Spinal cord (tissue), 10 donors: ENCODE results near the gene MAPKAPK2. TPM values are rescaled to one million over a fixed set of nuclear protein-coding genes. Genes with fewer than 3 reads are reported as not detected.
A peak's percentile ranks its signal among the peaks of the same experiment; 100 is the strongest.

Source experiments
- DNase-seq, 6 donors: peaks; one replicate each; pipeline versions ENCODE4 v3.0.0 to v3.0.0-alpha.2; 2013 to 2015; ENCODE audit warnings: low spot score in 6 of 6, low read depth in 4 of 6
- H3K27ac ChIP-seq: one replicate; pipeline ENCODE4 v1.5.1; 2013; ENCODE audit warnings: low read depth, low read length, control low read depth
- H3K27me3 ChIP-seq: one replicate; pipeline ENCODE4 v1.6.1; 2013; ENCODE audit warnings: low read length; ENCODE audit not compliant: control insufficient read depth, insufficient read depth
- H3K36me3 ChIP-seq: one replicate; pipeline ENCODE4 v1.6.1; 2013; ENCODE audit warnings: low read length; ENCODE audit not compliant: control insufficient read depth, insufficient read depth
- H3K4me1 ChIP-seq: one replicate; pipeline ENCODE4 v1.6.1; 2013; ENCODE audit warnings: low read length; ENCODE audit not compliant: control insufficient read depth, insufficient read depth
- H3K4me3 ChIP-seq: one replicate; pipeline ENCODE4 v1.5.1; 2013; ENCODE audit warnings: low read depth, low read length, control low read depth
- H3K9me3 ChIP-seq: one replicate; pipeline ENCODE4 v1.6.1; 2013; ENCODE audit warnings: low read length; ENCODE audit not compliant: control insufficient read depth, insufficient read depth
- WGBS: methylation state at CpG from one replicate; pipeline ENCODE4 v1.1.5; 2013; ENCODE audit warnings: missing lambda C conversion rate; ENCODE audit not compliant: insufficient coverage; 5-methylcytosine and 5-hydroxymethylcytosine counted together
- polyA plus RNA-seq, 2 donors: library from polyadenylated mRNA; unstranded; fragments of 120-200 nt; gene quantifications; one replicate each; pipeline ENCODE4 v1.2.1, GENCODE V29; 2013; ENCODE audit not compliant: insufficient read length in 2 of 2
- total RNA-seq, 2 donors: library from RNA; depleted of rRNA in 1 of 2; stranded (reverse); fragments of 120-200 nt in 1 of 2; fragments of >200 nt in 1 of 2; gene quantifications; one replicate each; pipeline versions ENCODE4 v1.2.3 to v1.2.4, GENCODE V29; 2013 to 2014
- donor health status: healthy.

MAPKAPK2 gene
- total and polyA plus RNA-seq, 4 donors = 17.3 to 42.7 (median 35.4) TPM

DNA sequence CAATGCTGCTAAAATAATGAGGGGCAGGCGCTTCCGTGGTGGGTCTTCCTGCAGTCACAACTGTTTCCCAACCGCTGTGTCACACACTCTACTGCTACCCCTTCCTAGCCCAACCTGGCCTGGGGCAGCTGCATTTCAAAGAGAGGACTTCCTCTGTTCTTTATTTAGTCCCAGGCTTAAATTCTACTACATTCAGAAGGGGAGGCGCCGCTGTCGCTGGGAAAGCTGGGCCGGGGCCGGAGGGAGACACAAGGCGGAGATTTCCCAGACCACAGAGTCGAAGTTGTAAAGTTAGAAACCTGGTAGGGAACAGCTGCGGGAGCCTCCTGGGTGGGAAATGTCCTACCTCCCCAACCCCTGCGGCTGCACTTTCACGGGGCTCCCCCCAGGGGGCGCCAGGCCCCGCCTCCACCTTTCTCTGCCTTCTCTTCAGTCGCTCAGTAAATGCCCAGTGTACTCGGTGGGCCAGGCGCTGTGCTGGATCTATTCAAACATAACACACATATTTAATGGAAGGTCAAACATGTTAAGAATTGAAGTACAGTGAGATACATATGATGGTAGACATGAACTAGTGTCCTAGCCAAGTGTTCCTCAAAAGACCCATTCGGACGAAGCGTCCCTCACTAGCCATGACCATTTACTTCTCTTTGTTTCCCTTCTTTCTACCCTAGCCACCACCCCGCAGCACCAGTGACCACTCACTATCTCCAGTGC lies 26.3 kb upstream of the MAPKAPK2 start:
- H3K4me1 ChIP-seq = peaks cover 24% of the 10 kb centered on the region
- no peak overlapping the region for H3K4me3 ChIP-seq
- H3K27ac ChIP-seq = no peak overlapping the region
- H3K9me3 ChIP-seq = no peaks in the 10 kb centered on the region
- H3K27me3 ChIP-seq = peaks cover 21% of the 10 kb centered on the region
- WGBS = 20% methylated on average over 12 of the region's 22 CpGs
- H3K36me3 ChIP-seq = no peaks in the 10 kb centered on the region
- DNase-seq = no peak

DNA sequence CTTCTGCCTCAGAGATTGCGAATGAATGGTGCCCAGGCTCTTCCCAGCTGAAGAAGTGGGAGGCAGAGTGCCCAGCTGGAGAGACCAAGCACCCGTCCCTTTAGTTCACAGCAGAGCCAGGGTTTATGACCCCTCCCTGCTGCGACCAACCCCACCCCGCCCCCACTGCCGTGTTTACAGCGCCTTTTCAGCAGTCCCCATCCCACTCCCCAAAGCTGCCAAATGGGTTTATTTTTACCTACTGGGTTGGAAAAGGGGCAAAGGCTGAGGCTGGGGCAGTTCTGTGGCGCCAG lies 25.8 kb upstream of the MAPKAPK2 start:
- no peak for DNase-seq
- Histone ChIP-seq H3K27ac (no peak overlapping the region), H3K4me1 (peaks cover 28% of the 10 kb centered on the region), H3K27me3 (peaks cover 26% of the 10 kb centered on the region), H3K36me3 (no peaks in the 10 kb centered on the region), H3K9me3 (no peaks in the 10 kb centered on the region), H3K4me3 (no peak overlapping the region)
- WGBS = 27% methylated on average over 4 of the region's 7 CpGs

DNA sequence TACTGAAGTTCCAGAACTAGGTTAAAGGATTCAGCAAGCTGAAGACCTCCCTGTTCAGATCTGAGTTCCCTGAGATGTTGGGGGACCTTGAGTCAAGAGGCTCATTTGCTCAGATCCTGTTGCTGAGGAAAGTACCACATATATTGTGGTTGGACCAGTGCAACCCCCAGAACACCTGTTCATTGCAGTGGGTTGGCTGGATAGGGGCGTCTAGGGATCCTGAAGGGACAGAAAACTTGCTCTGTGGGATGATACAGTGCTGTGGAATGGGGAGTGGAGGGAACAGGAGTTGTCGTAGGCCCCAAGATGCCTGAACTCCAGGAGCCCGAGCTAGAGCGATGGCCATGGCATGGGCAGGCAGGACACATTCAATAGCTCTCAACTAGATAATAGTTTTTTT lies 24.6 kb upstream of the MAPKAPK2 start:
- H3K27ac ChIP-seq = no peak overlapping the region
- WGBS = 92% methylated on average over 2 of the region's 4 CpGs
- H3K27me3 ChIP-seq = peaks cover 27% of the 10 kb centered on the region
- no peak for DNase-seq
- no peaks in the 10 kb centered on the region for H3K9me3 ChIP-seq
- H3K4me1 ChIP-seq = peaks cover 30% of the 10 kb centered on the region
- no peak overlapping the region for H3K4me3 ChIP-seq
- H3K36me3 ChIP-seq = no peaks in the 10 kb centered on the region

DNA sequence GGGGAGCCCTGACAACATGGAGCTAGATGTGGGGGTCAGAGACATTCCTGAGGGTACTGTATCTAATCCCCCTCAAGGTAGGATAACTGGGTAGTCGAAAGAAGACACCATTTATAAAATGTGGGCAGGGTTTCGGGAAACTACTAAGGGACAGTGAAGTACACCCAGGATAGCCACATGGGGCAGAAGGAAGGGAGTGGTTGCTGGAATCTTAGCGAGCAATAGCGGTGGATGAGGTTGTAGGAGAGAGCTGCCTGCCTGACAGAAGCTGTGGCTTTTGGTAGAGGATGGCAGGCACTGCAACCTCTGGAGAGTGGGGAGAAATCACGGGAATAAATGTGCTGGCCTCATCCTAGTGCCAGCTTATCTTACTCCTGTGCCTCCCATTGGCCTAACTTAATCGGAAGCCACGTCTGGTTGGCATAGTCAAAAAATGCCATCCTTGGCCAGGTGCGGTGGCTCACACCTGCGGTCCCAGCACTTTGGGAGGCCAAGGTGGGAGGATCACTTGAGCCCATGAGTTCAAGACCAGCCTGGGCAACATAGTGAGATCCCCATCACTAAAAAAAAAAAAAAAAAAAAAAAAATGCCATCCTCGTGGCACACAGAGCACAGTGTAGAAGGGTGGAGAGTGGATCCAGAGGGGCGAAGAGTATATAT lies 23.4 kb upstream of the MAPKAPK2 start:
- Histone ChIP-seq H3K4me3 (no peak overlapping the region), H3K27ac (no peak overlapping the region), H3K27me3 (peaks cover 29% of the 10 kb centered on the region), H3K36me3 (no peaks in the 10 kb centered on the region), H3K9me3 (no peaks in the 10 kb centered on the region), H3K4me1 (peaks cover 24% of the 10 kb centered on the region)
- no peak for DNase-seq
- 93% methylated on average over 6 of the region's 11 CpGs for WGBS

DNA sequence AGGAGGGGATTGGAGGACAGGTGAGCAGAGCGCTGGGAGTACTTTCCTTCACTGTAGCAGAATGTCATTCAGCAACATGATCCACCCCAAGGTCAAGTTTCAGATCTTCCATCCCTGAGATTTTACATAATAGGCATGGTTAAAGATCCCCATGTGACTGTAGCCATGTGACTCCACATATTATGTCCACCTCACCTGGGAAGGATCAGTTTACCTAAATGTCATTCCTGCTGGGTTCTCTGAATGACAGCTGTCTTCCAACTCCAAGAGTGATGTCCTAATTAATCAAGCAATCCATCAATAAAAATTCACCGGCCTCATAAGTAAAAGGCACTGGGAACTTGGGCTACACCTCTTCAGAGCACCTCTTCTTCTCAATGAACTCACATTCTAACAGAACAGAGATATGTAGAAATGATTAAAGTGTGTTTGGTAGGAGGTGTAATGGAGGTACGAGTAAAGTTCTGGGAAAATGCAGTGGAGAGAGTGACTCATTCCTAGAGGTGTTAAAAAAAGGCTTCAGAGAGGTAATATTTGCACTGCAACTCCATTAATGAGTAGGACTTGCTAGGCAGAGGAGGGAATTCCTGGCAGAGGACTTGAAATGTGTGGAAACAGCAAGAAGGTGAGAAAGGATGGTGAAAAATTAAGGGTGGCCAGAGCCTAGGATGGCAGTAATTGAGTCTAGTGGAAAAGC lies 22.2 kb upstream of the MAPKAPK2 start:
- H3K4me1 ChIP-seq = peaks cover 24% of the 10 kb centered on the region
- no peak for DNase-seq
- H3K9me3 ChIP-seq = no peaks in the 10 kb centered on the region
- peaks cover 29% of the 10 kb centered on the region for H3K27me3 ChIP-seq
- no peaks in the 10 kb centered on the region for H3K36me3 ChIP-seq
- H3K27ac ChIP-seq = no peak overlapping the region
- no peak overlapping the region for H3K4me3 ChIP-seq
- WGBS = 86% methylated on average over 2 of the region's 3 CpGs

DNA sequence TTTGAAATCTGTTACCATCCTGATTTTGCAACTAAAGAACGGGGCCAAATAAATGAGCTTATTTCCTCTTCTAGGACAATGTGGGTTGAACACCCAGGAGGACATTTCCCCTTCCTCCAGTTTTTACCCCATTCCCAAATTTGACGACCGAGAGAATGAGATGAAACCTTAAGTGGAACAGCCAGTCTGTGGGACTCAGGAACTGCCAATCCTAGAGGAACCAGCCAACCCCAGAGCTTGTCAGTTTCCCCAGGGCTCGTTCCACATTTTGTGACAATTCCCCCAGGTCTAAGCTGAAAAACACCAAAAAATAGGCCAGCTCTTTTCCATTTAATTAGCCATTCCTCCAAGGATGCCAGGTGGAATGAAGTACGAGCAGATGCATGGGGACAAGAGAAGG lies 21.3 kb upstream of the MAPKAPK2 start:
- H3K36me3 ChIP-seq = no peaks in the 10 kb centered on the region
- WGBS = 50% methylated on average over 3 of the region's 5 CpGs
- H3K4me3 ChIP-seq = no peak overlapping the region
- peaks cover 20% of the 10 kb centered on the region for H3K4me1 ChIP-seq
- peaks cover 26% of the 10 kb centered on the region for H3K27me3 ChIP-seq
- DNase-seq = no peak
- no peak overlapping the region for H3K27ac ChIP-seq
- no peaks in the 10 kb centered on the region for H3K9me3 ChIP-seq

DNA sequence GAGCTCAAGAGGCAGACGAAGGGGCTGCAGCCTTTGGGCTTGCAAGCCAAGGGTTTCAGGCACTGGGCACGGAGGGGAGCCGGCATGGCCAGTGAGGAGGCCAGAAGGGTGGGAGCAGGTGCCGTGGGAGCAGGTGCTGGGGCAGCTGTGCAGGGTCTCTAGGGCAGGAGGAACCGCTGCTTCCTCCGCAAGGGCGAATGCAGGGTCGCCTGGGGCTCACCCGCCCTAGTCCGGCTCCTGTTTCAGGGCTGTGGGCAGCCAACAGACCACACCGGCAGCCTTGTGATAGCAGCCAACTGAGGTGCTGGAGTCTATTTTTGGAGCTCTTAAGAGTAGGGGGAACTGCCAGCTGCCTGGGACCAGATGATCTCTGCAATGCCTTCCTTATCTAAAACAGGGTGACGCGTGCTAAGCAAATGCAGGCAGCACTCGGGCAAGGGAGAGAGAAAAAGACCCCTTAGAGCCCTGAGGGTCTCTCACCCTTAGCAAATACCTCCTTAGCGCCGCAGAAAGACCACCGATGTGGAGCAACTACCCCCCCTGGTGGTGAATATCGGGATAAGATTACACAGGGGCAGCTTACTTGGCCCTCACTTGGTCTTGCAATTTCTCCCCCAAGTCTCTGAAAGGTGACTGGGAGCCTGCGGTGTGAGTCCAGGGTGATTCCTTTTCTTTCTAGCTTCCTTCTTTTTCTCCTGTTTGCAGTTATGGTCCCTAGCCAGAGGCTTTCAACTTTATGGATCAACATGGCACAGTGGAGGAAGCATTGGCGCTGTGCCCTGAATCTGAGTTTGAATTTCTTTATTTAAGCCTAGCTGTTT lies 20.7 kb upstream of the MAPKAPK2 start:
- DNase-seq = peak in 4 of 6 donors; percentile 59 to 89 (median 74)
- H3K9me3 ChIP-seq = no peaks in the 10 kb centered on the region
- H3K4me1 ChIP-seq = peaks cover 13% of the 10 kb centered on the region
- peaks cover 21% of the 10 kb centered on the region for H3K27me3 ChIP-seq
- H3K27ac ChIP-seq = no peak overlapping the region
- WGBS = 11% methylated on average over 15 of the region's 20 CpGs
- H3K4me3 ChIP-seq = no peak overlapping the region
- H3K36me3 ChIP-seq = no peaks in the 10 kb centered on the region

DNA sequence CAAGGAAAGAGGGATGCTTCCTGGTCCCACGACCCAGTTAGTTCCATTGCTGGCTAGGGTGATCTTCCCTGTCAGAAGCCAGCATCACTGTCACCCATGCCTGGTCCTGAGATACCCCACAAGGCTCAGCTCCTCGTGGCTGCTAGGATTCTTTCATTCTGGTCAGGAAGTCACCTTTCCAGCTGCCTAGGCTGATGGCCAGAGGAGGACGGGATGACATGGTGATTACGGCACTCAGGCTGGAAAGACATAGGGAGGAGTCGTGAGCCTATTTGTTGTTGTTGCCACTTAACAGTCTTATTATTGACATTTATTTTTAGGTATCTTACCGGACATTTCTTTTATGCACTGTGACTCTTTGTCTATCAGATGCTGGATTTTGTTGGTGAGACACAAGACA lies 20.0 kb upstream of the MAPKAPK2 start:
- 71% methylated on average over 3 of the region's 6 CpGs for WGBS
- no peaks in the 10 kb centered on the region for H3K9me3 ChIP-seq
- H3K4me1 ChIP-seq = peaks cover 7% of the 10 kb centered on the region
- H3K27ac ChIP-seq = no peak overlapping the region
- no peak overlapping the region for H3K4me3 ChIP-seq
- peaks cover 21% of the 10 kb centered on the region for H3K27me3 ChIP-seq
- no peak for DNase-seq
- H3K36me3 ChIP-seq = no peaks in the 10 kb centered on the region

DNA sequence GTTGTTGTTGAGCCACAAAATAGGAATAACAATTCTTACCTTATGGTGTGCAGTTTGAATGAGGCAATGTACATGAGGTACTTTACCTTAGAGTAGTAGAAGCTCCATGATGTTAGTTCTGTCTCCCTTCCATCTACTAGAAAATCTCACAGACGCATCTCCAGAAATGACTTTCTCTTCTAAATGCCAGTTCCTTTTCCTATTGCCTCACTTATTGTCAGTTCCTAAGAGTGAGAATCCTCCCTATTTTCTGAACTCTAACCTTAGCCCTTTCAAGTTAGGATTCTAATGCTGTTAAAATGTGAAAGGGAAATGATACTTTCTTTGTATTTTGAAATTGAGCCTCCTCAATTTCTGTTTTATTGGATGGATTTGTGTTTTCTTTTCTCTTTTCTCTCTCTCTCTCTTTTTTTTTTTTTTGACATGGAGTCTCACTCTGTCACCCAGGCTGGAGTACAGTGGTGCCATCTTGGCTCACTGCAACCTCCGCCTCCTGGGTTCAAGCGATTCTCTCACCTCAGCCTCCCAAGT lies 18.6 kb upstream of the MAPKAPK2 start:
- Histone ChIP-seq H3K9me3 (no peaks in the 10 kb centered on the region), H3K4me3 (no peak overlapping the region), H3K36me3 (no peaks in the 10 kb centered on the region), H3K4me1 (peaks cover 7% of the 10 kb centered on the region), H3K27ac (no peak overlapping the region), H3K27me3 (peaks cover 21% of the 10 kb centered on the region)
- 100% methylated on average over 3 of the region's 3 CpGs for WGBS
- DNase-seq = no peak
